HG03064 (cell line): ENCODE data around the gene DUOXA2.
"Not testable (repeated sequence)": the region's sequence is repeated elsewhere in the genome, so short reads cannot be mapped to it uniquely, and the experiment has no call there.

ENCODE experiments used
- ATAC-seq: cut with Tn5 transposase; IDR thresholded peaks from one replicate; pipeline ENCODE4 v1.9.1; 2021; ENCODE audit warnings: low read depth; ENCODE audit not compliant: unreplicated experiment

DUOXA2 gene

GRCh38 chr15:45134682-45135604 is 20.8 kb downstream of the DUOXA2 start:
- ATAC-seq: no peak

GRCh38 chr15:45135705-45136377 is 21.7 kb downstream of the DUOXA2 start:
- not testable (repeated sequence) for ATAC-seq

- no peak for ATAC-seq
Observed at GRCh38 chr15:45136378-45136764, 22.2 kb downstream of the DUOXA2 start.

GRCh38 chr15:45137703-45138102 is 23.6 kb downstream of the DUOXA2 start:
- no peak for ATAC-seq

GRCh38 chr15:45138814-45139765 is 25.0 kb downstream of the DUOXA2 start:
- no peak for ATAC-seq

GRCh38 chr15:45139770-45140169 is 25.6 kb downstream of the DUOXA2 start:
- no peak for ATAC-seq

GRCh38 chr15:45140557-45141250 is 26.6 kb downstream of the DUOXA2 start:
- ATAC-seq: no peak

- ATAC-seq: no peak
Observed at GRCh38 chr15:45141386-45141785, 27.3 kb downstream of the DUOXA2 start.

- no peak for ATAC-seq
Observed at GRCh38 chr15:45143056-45143455, 28.9 kb downstream of the DUOXA2 start.

GRCh38 chr15:45143946-45144345 is 29.8 kb downstream of the DUOXA2 start:
- no peak for ATAC-seq

- no peak for ATAC-seq
Observed at GRCh38 chr15:45144775-45145174, 30.6 kb downstream of the DUOXA2 start.

- no peak for ATAC-seq
Observed at GRCh38 chr15:45146405-45146804, 32.3 kb downstream of the DUOXA2 start.

GRCh38 chr15:45147606-45148005 is 33.5 kb downstream of the DUOXA2 start:
- no peak for ATAC-seq

- ATAC-seq: no peak
Observed at GRCh38 chr15:45148076-45149059, 34.2 kb downstream of the DUOXA2 start.

GRCh38 chr15:45149060-45149459 is 34.9 kb downstream of the DUOXA2 start:
- ATAC-seq: no peak

GRCh38 chr15:45150481-45150880 is 36.4 kb downstream of the DUOXA2 start:
- no peak for ATAC-seq

GRCh38 chr15:45150997-45151396 is 36.9 kb downstream of the DUOXA2 start:
- ATAC-seq: no peak

- no peak for ATAC-seq
Observed at GRCh38 chr15:45151998-45152828, 38.1 kb downstream of the DUOXA2 start.
